PC-3 (cell line): ENCODE data around the gene UBE4B.

Experiments
- EZH2phosphoT487 ChIP-seq: fragments of 300-600 bp; sonication (generic); IDR thresholded peaks from 2 replicates; pipeline ENCODE4 v1.6.1; 2018; ENCODE audit warnings: mild to moderate bottlenecking, antibody characterized with exemption, low read length, borderline replicate concordance
- TF ChIP-seq, protein P1 (sequence below): fragments of 300-600 bp; sonication (generic); conservative IDR thresholded peaks from 2 replicates; pipeline ENCODE4 v1.5.1; 2017; ENCODE audit warnings: antibody characterized with exemption, low read depth, mild to moderate bottlenecking, low read length

DNA sequence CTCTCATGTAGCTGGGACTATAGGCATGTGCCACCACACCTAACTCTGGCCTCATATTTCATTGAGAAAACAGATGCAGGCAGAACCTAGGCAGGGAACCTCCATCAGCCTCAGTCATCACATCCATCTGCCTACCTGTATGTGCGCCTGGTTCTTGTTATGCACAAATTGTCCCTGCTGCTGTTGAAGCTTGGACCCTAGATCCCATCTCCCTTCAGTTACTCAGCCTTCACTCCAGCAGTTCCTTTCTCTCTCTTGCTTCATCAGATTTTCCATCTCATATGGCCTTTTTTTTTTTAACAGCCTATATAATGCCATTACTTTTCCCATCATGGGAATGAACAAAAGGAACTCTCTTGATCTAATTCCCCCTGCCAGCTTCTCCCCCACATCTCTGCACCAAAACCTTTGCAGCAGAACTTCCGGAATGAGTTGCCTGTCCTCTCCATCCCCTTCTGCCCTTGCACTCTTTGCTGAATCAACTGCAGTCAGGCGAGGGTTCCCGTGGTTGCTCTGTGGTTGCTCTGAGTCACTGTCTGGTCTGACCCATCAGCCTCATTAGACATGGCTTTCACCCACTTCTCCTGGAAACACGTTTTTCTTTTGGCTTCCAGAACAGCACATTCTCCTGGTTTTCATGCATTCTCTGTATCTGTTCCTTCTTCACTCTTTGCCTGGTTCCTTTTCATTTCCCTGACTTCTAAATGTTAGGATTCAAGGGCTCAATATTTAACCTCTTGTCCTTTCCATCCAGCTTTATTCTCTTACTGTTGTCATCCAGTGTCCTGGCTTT, 41.5 kb downstream of the UBE4B start:
- TF ChIP-seq, protein P1, sequence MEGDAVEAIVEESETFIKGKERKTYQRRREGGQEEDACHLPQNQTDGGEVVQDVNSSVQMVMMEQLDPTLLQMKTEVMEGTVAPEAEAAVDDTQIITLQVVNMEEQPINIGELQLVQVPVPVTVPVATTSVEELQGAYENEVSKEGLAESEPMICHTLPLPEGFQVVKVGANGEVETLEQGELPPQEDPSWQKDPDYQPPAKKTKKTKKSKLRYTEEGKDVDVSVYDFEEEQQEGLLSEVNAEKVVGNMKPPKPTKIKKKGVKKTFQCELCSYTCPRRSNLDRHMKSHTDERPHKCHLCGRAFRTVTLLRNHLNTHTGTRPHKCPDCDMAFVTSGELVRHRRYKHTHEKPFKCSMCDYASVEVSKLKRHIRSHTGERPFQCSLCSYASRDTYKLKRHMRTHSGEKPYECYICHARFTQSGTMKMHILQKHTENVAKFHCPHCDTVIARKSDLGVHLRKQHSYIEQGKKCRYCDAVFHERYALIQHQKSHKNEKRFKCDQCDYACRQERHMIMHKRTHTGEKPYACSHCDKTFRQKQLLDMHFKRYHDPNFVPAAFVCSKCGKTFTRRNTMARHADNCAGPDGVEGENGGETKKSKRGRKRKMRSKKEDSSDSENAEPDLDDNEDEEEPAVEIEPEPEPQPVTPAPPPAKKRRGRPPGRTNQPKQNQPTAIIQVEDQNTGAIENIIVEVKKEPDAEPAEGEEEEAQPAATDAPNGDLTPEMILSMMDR: no peak
- TF ChIP-seq EZH2phosphoT487: no peak
